KMS-11 (cell line): ENCODE measurements around the gene DCAF11.

Experiments used
- H2AFZ ChIP-seq: fragments of 200-600 bp; sonication (generic); 2 replicates; pipeline ENCODE4 v1.6.1; 2016; ENCODE audit warnings: antibody characterized with exemption, mixed run types, low read depth
- H3K27ac ChIP-seq: fragments of 200-600 bp; sonication (generic); 2 replicates; pipeline ENCODE4 v1.6.1; 2016; ENCODE audit warnings: mild to moderate bottlenecking, mixed run types
- H3K27me3 ChIP-seq: fragments of 200-600 bp; sonication (generic); 2 replicates; pipeline ENCODE4 v1.6.1; 2017; ENCODE audit warnings: mild to moderate bottlenecking, low read depth, mixed run types, moderate library complexity; ENCODE audit not compliant: insufficient read depth
- H3K36me3 ChIP-seq: fragments of 200-600 bp; sonication (generic); 2 replicates; pipeline ENCODE4 v1.6.1; 2017; ENCODE audit warnings: mild to moderate bottlenecking, mixed run types; ENCODE audit not compliant: insufficient read depth
- H3K4me1 ChIP-seq: fragments of 200-600 bp; sonication (generic); 2 replicates; pipeline ENCODE4 v1.6.1; 2016; ENCODE audit warnings: mild to moderate bottlenecking, low read depth, mixed run types; ENCODE audit not compliant: poor library complexity, severe bottlenecking
- H3K4me2 ChIP-seq: fragments of 200-600 bp; sonication (generic); 2 replicates; pipeline ENCODE4 v1.7.0; 2016; ENCODE audit warnings: mild to moderate bottlenecking, mixed run types
- H3K4me3 ChIP-seq: fragments of 200-600 bp; sonication (generic); IDR thresholded peaks from 2 replicates; pipeline ENCODE4 v1.6.1; 2017; ENCODE audit warnings: low read depth, low read length, mixed read lengths; ENCODE audit not compliant: insufficient read depth
- H3K79me2 ChIP-seq: fragments of 200-600 bp; sonication (generic); 2 replicates; pipeline ENCODE4 v1.6.1; 2016; ENCODE audit warnings: low read depth, mixed run types; ENCODE audit not compliant: insufficient read depth
- H3K9ac ChIP-seq: fragments of 200-600 bp; sonication (generic); 2 replicates; pipeline ENCODE4 v1.6.1; 2016; ENCODE audit warnings: mild to moderate bottlenecking, mixed run types
- H4K20me1 ChIP-seq: fragments of 200-600 bp; sonication (generic); 2 replicates; pipeline ENCODE4 v1.6.1; 2016; ENCODE audit warnings: mild to moderate bottlenecking, mixed run types; ENCODE audit not compliant: insufficient read depth
- TF ChIP-seq, protein P1 (sequence below): fragments of 200-600 bp; sonication (generic); conservative IDR thresholded peaks from 2 replicates; pipeline ENCODE4 v1.6.1; 2017; ENCODE audit warnings: low read depth, mild to moderate bottlenecking, antibody characterized with exemption, low read length, moderate library complexity, mixed read lengths

The DCAF11 gene

DNA sequence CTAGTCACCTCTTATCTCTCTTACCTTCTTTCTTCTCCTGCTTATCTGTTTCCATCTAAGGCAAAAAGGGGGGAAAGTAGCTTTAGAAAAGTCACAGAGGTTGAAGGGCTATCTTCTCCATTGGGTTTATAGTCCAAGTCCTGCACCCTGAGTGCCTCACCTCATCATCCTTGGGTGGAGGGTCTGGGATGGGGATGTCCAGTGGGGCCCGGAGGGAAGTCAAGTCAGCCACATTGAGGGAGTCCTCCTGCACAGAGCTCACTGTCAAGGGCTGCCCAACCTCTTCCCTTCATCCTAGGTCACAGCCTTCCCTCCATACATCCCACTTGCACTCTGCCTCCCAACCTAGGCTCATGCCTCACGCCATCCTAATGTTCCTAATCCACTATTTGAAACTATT, 30.6 kb downstream of the DCAF11 start:
- Histone ChIP-seq H3K4me2 (peak overlapping the region; percentile 80), H3K36me3 (no peaks in the 10 kb centered on the region), H3K4me3 (no peak overlapping the region), H3K27me3 (no peaks in the 10 kb centered on the region), H3K4me1 (peaks cover 13% of the 10 kb centered on the region), H2AFZ (no peak overlapping the region), H3K9ac (no peak overlapping the region; the same call in 1 of the 2 replicates), H3K27ac (no peak overlapping the region; the same call in 1 of the 2 replicates), H4K20me1 (no peaks in the 10 kb centered on the region), H3K79me2 (peaks cover 19% of the 10 kb centered on the region; the same call in 1 of the 2 replicates)
- TF ChIP-seq, protein P1, sequence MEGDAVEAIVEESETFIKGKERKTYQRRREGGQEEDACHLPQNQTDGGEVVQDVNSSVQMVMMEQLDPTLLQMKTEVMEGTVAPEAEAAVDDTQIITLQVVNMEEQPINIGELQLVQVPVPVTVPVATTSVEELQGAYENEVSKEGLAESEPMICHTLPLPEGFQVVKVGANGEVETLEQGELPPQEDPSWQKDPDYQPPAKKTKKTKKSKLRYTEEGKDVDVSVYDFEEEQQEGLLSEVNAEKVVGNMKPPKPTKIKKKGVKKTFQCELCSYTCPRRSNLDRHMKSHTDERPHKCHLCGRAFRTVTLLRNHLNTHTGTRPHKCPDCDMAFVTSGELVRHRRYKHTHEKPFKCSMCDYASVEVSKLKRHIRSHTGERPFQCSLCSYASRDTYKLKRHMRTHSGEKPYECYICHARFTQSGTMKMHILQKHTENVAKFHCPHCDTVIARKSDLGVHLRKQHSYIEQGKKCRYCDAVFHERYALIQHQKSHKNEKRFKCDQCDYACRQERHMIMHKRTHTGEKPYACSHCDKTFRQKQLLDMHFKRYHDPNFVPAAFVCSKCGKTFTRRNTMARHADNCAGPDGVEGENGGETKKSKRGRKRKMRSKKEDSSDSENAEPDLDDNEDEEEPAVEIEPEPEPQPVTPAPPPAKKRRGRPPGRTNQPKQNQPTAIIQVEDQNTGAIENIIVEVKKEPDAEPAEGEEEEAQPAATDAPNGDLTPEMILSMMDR, result no peak

DNA sequence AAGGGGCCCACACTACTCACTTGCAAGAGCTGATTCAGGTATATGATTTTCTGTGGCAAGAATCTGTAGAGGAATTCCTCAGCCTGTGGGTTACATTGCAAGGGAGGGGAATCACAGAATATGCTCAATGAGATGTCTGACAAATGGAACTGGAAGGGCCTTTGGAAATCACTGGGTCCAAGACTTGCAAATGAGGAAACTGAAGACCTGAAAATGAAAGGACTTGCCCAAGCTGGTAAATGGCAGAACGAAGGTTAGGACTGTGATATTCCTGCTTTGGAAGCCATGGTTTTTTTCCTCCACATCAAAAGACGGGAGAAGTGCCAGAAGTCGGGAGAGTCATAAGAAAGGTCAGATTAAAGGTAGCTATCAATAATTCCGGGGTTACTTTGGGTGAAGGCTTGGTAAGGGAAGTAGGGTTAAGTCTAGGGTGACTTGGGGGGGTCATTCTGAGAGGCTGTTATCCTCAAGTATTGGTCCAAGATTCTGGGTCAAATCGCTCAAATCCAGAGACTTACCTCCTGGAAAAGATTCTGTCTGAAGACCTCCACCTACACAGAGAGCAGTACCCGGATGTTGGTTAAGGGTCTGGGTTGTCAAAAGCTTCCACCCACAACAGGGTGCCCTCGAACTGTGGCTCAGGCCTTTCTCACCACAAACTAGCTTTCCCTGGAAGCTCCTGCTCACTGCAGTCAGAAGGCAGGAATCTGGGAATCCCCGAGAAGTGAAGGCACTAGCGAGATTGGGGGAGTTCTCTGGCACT, 31.3 kb downstream of the DCAF11 start:
- Histone ChIP-seq H3K4me1 (peaks cover 13% of the 10 kb centered on the region), H3K27me3 (no peaks in the 10 kb centered on the region), H3K36me3 (no peaks in the 10 kb centered on the region), H3K27ac (peak overlapping the region; percentile 46; the same call in 1 of the 2 replicates), H4K20me1 (no peaks in the 10 kb centered on the region), H3K4me2 (peak overlapping the region; percentile 80), H3K4me3 (peak overlapping the region; percentile 34), H2AFZ (no peak overlapping the region), H3K79me2 (peaks cover 19% of the 10 kb centered on the region; the same call in 1 of the 2 replicates), H3K9ac (peak overlapping the region; percentile 49; the same call in 1 of the 2 replicates)
- TF ChIP-seq, protein P1, result no peak

DNA sequence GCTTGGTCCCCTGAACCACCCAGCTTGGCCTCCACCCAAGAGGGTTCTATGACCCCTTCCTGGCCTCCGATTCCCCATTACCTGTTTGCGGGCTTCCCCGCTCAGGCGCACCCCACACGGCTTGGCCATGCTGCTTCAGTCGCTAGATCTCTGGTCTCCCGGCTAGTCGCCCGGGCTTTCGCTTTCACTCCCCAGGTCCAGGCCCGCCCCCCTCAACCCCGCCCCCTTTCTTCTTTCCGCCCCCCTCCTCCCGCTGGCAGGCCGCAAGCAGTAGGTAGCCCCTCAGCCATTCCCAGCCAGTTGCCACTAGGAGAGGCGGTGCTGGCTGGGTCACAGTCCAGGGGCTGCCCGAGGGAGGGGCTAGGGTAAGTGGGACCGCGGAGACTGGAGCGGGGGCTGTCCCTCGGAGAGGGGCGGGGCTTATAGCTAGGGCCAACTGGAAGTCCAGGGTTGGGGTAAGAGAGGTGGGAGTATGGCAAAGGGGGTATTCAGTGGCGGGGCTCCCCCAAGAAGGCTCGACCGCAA, 31.9 kb downstream of the DCAF11 start, which contains the start of gene PSME2:
Gene PSME2 (minus strand): TSS at position 158 of the 525 bp plus-strand sequence. CDS start 29 bp downstream, at position 129.
- Histone ChIP-seq H3K27me3 (no peaks in the 10 kb centered on the region), H3K4me1 (peaks cover 13% of the 10 kb centered on the region), H3K36me3 (no peaks in the 10 kb centered on the region), H3K9ac (peak within 1 kb of the TSS; percentile 49; the same call in 1 of the 2 replicates), H3K4me3 (peak within 1 kb of the TSS; percentile 34), H3K27ac (peak within 1 kb of the TSS; percentile 46; the same call in 1 of the 2 replicates), H3K4me2 (peak within 1 kb of the TSS; percentile 80), H3K79me2 (peaks cover 19% of the 10 kb centered on the region; the same call in 1 of the 2 replicates), H4K20me1 (no peaks in the 10 kb centered on the region), H2AFZ (peak within 1 kb of the TSS; percentile 59; the same call in 1 of the 2 replicates)
- TF ChIP-seq, protein P1, result no peak

DNA sequence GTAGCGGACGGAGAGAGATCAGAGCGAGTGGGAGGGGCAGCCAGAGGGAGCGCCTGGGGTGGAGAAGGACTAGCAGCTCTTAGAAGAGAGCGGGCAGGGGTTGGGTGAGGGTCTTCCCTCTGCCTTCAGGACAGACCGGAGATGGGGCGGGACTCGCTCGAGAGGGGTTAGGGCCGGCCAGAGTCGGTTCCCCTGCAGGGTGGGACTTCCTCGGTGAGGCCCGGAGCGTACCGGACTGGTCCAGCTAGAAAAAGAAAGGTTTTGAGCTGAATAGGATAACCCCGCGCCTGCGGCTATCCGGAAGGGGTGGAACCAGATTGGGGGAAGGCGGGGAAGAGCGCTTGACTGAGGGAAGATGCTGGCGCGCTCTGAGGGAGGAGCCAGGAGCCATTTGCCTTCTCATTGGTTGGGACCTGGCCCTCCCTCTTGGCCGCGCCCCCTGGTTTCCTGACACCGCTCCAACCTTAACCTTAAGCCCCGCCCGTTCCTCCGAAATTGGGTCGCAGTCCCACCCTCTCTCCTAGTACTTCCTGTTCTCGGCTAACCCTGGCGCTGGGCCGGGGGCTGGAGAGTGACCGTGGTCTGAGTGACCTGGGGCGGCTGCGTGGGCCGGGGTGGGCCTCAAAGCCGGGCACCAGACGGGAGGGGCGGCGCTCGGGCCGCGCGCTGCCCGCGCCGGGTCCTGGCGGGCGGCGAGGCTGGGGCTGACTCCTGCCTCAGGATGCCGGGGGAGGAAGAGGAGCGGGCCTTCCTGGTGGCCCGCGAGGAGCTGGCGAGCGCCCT, 32.6 kb downstream of the DCAF11 start, which contains the start of gene RNF31:
Gene RNF31 (plus strand): TSS at position 521 of the 783 bp plus-strand sequence. CDS start 201 bp downstream, at position 722.
- H3K27ac ChIP-seq, result peak within 1 kb of the TSS; percentile 46; the same call in 1 of the 2 replicates
- H3K4me3 ChIP-seq, result peak within 1 kb of the TSS; percentile 34
- peak within 1 kb of the TSS; percentile 49; the same call in 1 of the 2 replicates for H3K9ac ChIP-seq
- peak within 1 kb of the TSS; percentile 59; the same call in 1 of the 2 replicates for H2AFZ ChIP-seq
- H3K27me3 ChIP-seq, result no peaks in the 10 kb centered on the region
- H3K79me2 ChIP-seq, result peaks cover 19% of the 10 kb centered on the region; the same call in 1 of the 2 replicates
- no peaks in the 10 kb centered on the region for H4K20me1 ChIP-seq
- H3K4me2 ChIP-seq, result peak within 1 kb of the TSS; percentile 80; the same call in 1 of the 2 replicates
- H3K36me3 ChIP-seq, result no peaks in the 10 kb centered on the region
- H3K4me1 ChIP-seq, result peaks cover 13% of the 10 kb centered on the region
- TF ChIP-seq, protein P1, result no peak
